K562 (cell line): ENCODE data around the gene SNX9. TPM values are rescaled to one million over a fixed set of nuclear protein-coding genes. Genes with fewer than 3 reads are reported as not detected.
A peak's percentile ranks its signal among the peaks of the same experiment; 100 is the strongest.

ENCODE experiments used
- ATAC-seq: fragments of 200-7000 bp; cut with Tn5 transposase; 3 replicates; pipeline ENCODE4 v1.9.1; 2020; ENCODE audit warnings: moderate library complexity
- BruUV-seq: library from RNA; stranded (reverse); fragments of 400-500 nt; replicated peaks from 2 replicates; lab custom pipeline; 2021; lab: Mats Ljungman, UMichigan
- CTCF ChIA-PET: fragments of 300-600 bp; formaldehyde crosslinking; extraction: SDS; loops from one replicate; lab custom pipeline; 2021; ENCODE audit warnings: low intra/inter-chr PET ratio; lab: Yijun Ruan, JAX
- POLR2A ChIA-PET: fragments of 300-600, 350-650 bp; sonication (Branson Sonifier 250); formaldehyde crosslinking; extraction: SDS; loops from one replicate; lab custom pipeline; 2021; ENCODE audit warnings: antibody characterized with exemption, inconsistent platforms; lab: Yijun Ruan, JAX
- DNase-seq, 4 experiments: peaks; one replicate each; pipeline versions ENCODE4 v3.0.0 to v3.0.0-alpha.2; 2011 to 2018; ENCODE audit warnings: low spot score in 3 of 4, mixed read lengths in 3 of 4; ENCODE audit errors: extremely low read depth in 1 of 4
- FAIRE-seq: peaks from 2 replicates; lab custom pipeline; 2011; peaks lifted over from hg19 to GRCh38; lab: Jason Lieb, UNC
- H2AFZ ChIP-seq: 2 replicates; pipeline ENCODE4 v1.6.0; 2011; ENCODE audit warnings: low read depth, low read length, control low read depth, inconsistent platforms
- H3K27ac ChIP-seq: fragments of 200-600 bp; 3 replicates; pipeline ENCODE4 v1.8.0; 2011; ENCODE audit warnings: low read depth, mild to moderate bottlenecking, control low read depth, inconsistent platforms, low read length, moderate library complexity, mixed read lengths; ENCODE audit errors: extremely low read depth
- H3K27me3 ChIP-seq, 2 experiments: fragments of 300-600 bp in 1 of 2; 2 replicates in 1 of 2; 3 replicates in 1 of 2; pipeline versions ENCODE4 v1.6.0 to v1.8.0; 2011; ENCODE audit warnings: inconsistent platforms in 2 of 2, low read length in 2 of 2, mild to moderate bottlenecking in 1 of 2, mixed read lengths in 1 of 2, moderate library complexity in 1 of 2; ENCODE audit not compliant: control insufficient read depth in 2 of 2, insufficient read depth in 2 of 2
- H3K36me3 ChIP-seq: fragments of 300-600 bp; 3 replicates; pipeline ENCODE4 v1.8.0; 2011; ENCODE audit warnings: mild to moderate bottlenecking, low read length, inconsistent platforms; ENCODE audit not compliant: control insufficient read depth, insufficient read depth
- H3K4me1 ChIP-seq, 2 experiments: fragments of 200-600 bp in 1 of 2; replicated peaks in 1 of 2; 2 replicates in 1 of 2; 3 replicates in 1 of 2; pipeline versions ENCODE4 v1.5.1 to v1.8.0; 2011; ENCODE audit warnings: inconsistent platforms in 2 of 2, low read length in 2 of 2, mild to moderate bottlenecking in 1 of 2, mixed read lengths in 1 of 2, moderate library complexity in 1 of 2; ENCODE audit not compliant: control insufficient read depth in 2 of 2, insufficient read depth in 2 of 2
- H3K4me2 ChIP-seq: 2 replicates; pipeline ENCODE4 v1.6.1; 2011; ENCODE audit warnings: low read length, control low read depth, inconsistent platforms, mixed read lengths; ENCODE audit not compliant: insufficient read depth
- H3K4me3 ChIP-seq: fragments of 200-600 bp; sonication (generic), shearing (Covaris generic); 2 replicates; pipeline ENCODE4 v1.5.1; 2016; ENCODE audit warnings: control low read depth, inconsistent platforms
- H3K79me2 ChIP-seq: fragments of 200-600 bp; 3 replicates; pipeline ENCODE4 v1.8.0; 2011; ENCODE audit warnings: low read length, inconsistent platforms; ENCODE audit not compliant: control insufficient read depth, insufficient read depth
- H3K9ac ChIP-seq, 2 experiments: 2 replicates each; pipeline versions ENCODE4 v1.6.0 to v1.6.1; 2011; ENCODE audit warnings: low read depth in 2 of 2, low read length in 2 of 2, control low read depth in 1 of 2, inconsistent platforms in 1 of 2, mild to moderate bottlenecking in 1 of 2, mixed read lengths in 1 of 2; ENCODE audit not compliant: insufficient read depth in 1 of 2
- H3K9me1 ChIP-seq: one replicate; pipeline ENCODE4 v1.6.0; 2011; ENCODE audit warnings: inconsistent platforms, mild to moderate bottlenecking, low read length, moderate library complexity; ENCODE audit not compliant: control insufficient read depth, insufficient read depth
- H3K9me3 ChIP-seq: replicated peaks from 2 replicates; pipeline ENCODE4 v1.5.1; 2011; ENCODE audit warnings: low read depth, low read length, inconsistent platforms; ENCODE audit not compliant: control insufficient read depth, insufficient read depth
- H4K20me1 ChIP-seq: replicated peaks from 2 replicates; pipeline ENCODE4 v1.6.1; 2011; ENCODE audit warnings: low read length, inconsistent platforms, mixed read lengths; ENCODE audit not compliant: control insufficient read depth, insufficient read depth
- NR2C1 ChIP-seq, 2 experiments: fragments of 450-650 bp; IDR thresholded peaks; 2 replicates each; pipeline ENCODE4 v1.6.1; 2017; ENCODE audit warnings: mild to moderate bottlenecking in 2 of 2, antibody characterized with exemption in 1 of 2, inconsistent platforms in 1 of 2, missing compliant biosample characterization in 1 of 2, missing genetic modification characterization in 1 of 2
- SIRT6 ChIP-seq: IDR thresholded peaks from one replicate; pipeline ENCODE4 v1.6.1; 2012; ENCODE audit warnings: low read depth, mild to moderate bottlenecking, control low read depth, inconsistent platforms, low read length, moderate library complexity
- ZNF780A ChIP-seq: fragments of 250-450 bp; sonication (Bioruptor Pico); IDR thresholded peaks from 2 replicates; pipeline ENCODE4 v1.5.0; 2021; ENCODE audit warnings: mild to moderate bottlenecking
- WGBS: fragments of 100-300 bp; shearing (Covaris generic); methylation state at CpG from one replicate; pipeline ENCODE4 v1.1.6; 2016; ENCODE audit warnings: low coverage, mixed read lengths; ENCODE audit not compliant: insufficient coverage; ENCODE audit errors: missing lambda C conversion rate; 5-methylcytosine and 5-hydroxymethylcytosine counted together
- in situ Hi-C: fragments of 300-500 bp; cut with MboI; formaldehyde crosslinking; loops from 4 replicates; pipeline ENCODE4 v1.15.0; 2018; ENCODE audit warnings: inconsistent platforms, mixed read lengths
- intact Hi-C: fragments of 100-400 bp; cut with micrococcal nuclease; formaldehyde crosslinking; loops from 2 replicates; pipeline ENCODE4 v1.14.2; 2022
- polyA plus RNA-seq, 8 experiments: library from polyadenylated mRNA; depleted of rRNA in 4 of 8; stranded (reverse) in 5 of 8; unstranded in 3 of 8; fragments of >200 nt; fragmentation: Nextera tagmentation in 2 of 8; fragmentation: Illumina TruSeq in 1 of 8; extraction: Ambion mirVana in 2 of 8; extraction: Trizol in 1 of 8; gene quantifications; 2 replicates each; pipeline versions ENCODE4 v1.2.1 to v1.2.3, GENCODE V29; 2011 to 2014; ENCODE audit warnings: inconsistent platforms in 1 of 8, missing spikeins in 1 of 8
- total RNA-seq, 7 experiments: library from RNA; depleted of rRNA in 6 of 7; stranded (reverse); fragments of >200 nt in 6 of 7; fragmentation: Illumina TruSeq in 2 of 7; extraction: Trizol in 2 of 7; gene quantifications; 2 replicates each; pipeline versions ENCODE4 v1.2.1 to v1.2.3, GENCODE V29; 2011 to 2021; ENCODE audit warnings: low replicate concordance in 1 of 7
- TF ChIP-seq, protein P1 (sequence below): fragments of 250-450 bp; sonication (Bioruptor Pico); IDR thresholded peaks from 2 replicates; pipeline ENCODE4 v1.8.0; 2021; ENCODE audit warnings: moderate library complexity, mild to moderate bottlenecking, inconsistent platforms

SNX9 gene
- total and polyA plus RNA-seq, 9 of the 15 experiments (the other 6 are each of a cell fraction or from before 2014, with no cell fraction given): 6.0 to 81.7 (median 57.1) TPM

DNA sequence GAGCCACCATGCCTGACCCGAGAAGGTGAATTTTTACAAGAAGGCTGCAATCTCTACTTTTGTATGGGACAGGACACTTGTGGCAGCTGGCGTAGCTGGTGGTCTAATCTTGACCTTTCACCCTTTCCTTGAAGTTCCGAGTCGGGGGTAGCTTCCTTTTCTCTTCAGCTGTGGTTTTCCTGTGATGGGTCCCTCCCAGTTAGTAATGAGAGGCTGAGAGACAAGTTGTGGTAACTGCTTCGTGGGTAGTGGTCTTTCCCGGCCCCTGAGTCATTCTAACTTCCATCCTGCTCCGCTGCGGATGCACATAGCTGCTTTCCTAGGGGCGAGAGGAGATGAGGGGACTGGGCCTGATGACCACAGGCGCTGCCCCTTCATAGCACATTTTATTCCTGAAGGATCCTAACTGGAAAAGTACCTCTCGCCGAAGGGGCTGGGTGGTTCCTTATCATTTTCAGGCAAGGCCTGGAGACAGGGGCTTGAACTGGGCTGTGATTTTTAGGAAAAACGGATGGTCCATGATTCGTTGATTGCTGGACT lies 161.7 kb downstream of the SNX9 start:
- peaks cover 22 to 33% of the 10 kb centered on the region in 2 experiments for H3K4me1 ChIP-seq
- 81% methylated on average over 14 of the region's 14 CpGs for WGBS
- no peak overlapping the region for H3K9ac ChIP-seq
- ChIA-PET POLR2A (interaction anchor here (0.6 to 3.4 kb wide), 4 partner anchors 9 to 37 kb away, joined by 3 to 15 read pairs (median 3); no protein-coding TSS in a partner anchor), CTCF (interaction anchor here (0.6 kb wide), 1 partner anchor 187 kb away, joined by 3 read pairs; no protein-coding TSS in a partner anchor)
- no peaks in the 10 kb centered on the region for H3K9me3 ChIP-seq
- no peak for ATAC-seq
- no peak for FAIRE-seq
- no peak overlapping the region for H3K4me2 ChIP-seq
- peaks cover 2% of the 10 kb centered on the region; the same call in 1 of the 3 replicates for H3K36me3 ChIP-seq
- TF ChIP-seq, protein P1, sequence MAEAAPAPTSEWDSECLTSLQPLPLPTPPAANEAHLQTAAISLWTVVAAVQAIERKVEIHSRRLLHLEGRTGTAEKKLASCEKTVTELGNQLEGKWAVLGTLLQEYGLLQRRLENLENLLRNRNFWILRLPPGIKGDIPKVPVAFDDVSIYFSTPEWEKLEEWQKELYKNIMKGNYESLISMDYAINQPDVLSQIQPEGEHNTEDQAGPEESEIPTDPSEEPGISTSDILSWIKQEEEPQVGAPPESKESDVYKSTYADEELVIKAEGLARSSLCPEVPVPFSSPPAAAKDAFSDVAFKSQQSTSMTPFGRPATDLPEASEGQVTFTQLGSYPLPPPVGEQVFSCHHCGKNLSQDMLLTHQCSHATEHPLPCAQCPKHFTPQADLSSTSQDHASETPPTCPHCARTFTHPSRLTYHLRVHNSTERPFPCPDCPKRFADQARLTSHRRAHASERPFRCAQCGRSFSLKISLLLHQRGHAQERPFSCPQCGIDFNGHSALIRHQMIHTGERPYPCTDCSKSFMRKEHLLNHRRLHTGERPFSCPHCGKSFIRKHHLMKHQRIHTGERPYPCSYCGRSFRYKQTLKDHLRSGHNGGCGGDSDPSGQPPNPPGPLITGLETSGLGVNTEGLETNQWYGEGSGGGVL: no peak
- TF ChIP-seq NR2C1 (IDR thresholded peaks at IDR 0.05) (no peak), NR2C1 (tag; IDR thresholded peaks at IDR 0.05) (peak; percentile 21; the same call in 1 of the 2 replicates), ZNF780A (no peak), SIRT6 (no peak)
- in situ Hi-C loops: no loop called here
- no peaks in the 10 kb centered on the region for H3K27me3 ChIP-seq
- peaks cover 6% of the 10 kb centered on the region for H3K9me1 ChIP-seq
- no peak overlapping the region for H2AFZ ChIP-seq
- peaks cover 28% of the 10 kb centered on the region; the same call in 1 of the 2 replicates for H4K20me1 ChIP-seq
- intact Hi-C loops: loop anchor here (5.0 to 10.0 kb wide), 2 partner anchors 148 to 220 kb away; no protein-coding TSS in a partner anchor
- H3K79me2 ChIP-seq: peaks cover 70% of the 10 kb centered on the region
- DNase-seq: peak in 1 of 4 experiments; percentile 10
- H3K4me3 ChIP-seq: no peak overlapping the region
- no TSS peak for BruUV-seq
- H3K27ac ChIP-seq: no peak overlapping the region
